Measurements from ENCODE around the gene TOP3B.

The TOP3B gene

GRCh38 chr22:21961127-21961867, 21.3 kb downstream of the TOP3B start:
- in situ Hi-C loops (cut with MboI; ENCODE audit: low sequenced_read_pairs, unreplicated experiment): no loop called here
- no peak for DNase-seq (ENCODE audit: low spot score)
- TF ChIP-seq CTCF (IDR thresholded peaks at IDR 0.05; ENCODE audit: borderline replicate concordance, control extremely low read depth, extremely low read depth, insufficient read depth, missing control alignments): no peak

- TF ChIP-seq CTCF (IDR thresholded peaks at IDR 0.05; ENCODE audit: borderline replicate concordance, control extremely low read depth, extremely low read depth, insufficient read depth, missing control alignments): no peak
- no peak for DNase-seq (ENCODE audit: low spot score)
- in situ Hi-C loops (cut with MboI; ENCODE audit: low sequenced_read_pairs, unreplicated experiment): no loop called here
Measured at GRCh38 chr22:21960200-21961126, 22.1 kb downstream of the TOP3B start.

- no peak for DNase-seq (ENCODE audit: low spot score)
- in situ Hi-C loops (cut with MboI; ENCODE audit: low sequenced_read_pairs, unreplicated experiment): no loop called here
Measured at GRCh38 chr22:21959274-21960074, 23.1 kb downstream of the TOP3B start.

GRCh38 chr22:21958360-21959273, 24.0 kb downstream of the TOP3B start:
- in situ Hi-C loops (cut with MboI; ENCODE audit: low sequenced_read_pairs, unreplicated experiment): no loop called here

More at GRCh38 chr22:21959274-21960074, 23.1 kb downstream of the TOP3B start:
- TF ChIP-seq CTCF (IDR thresholded peaks at IDR 0.05; ENCODE audit: borderline replicate concordance, control extremely low read depth, extremely low read depth, insufficient read depth, missing control alignments): no peak

More at GRCh38 chr22:21958360-21959273, 24.0 kb downstream of the TOP3B start:
- TF ChIP-seq CTCF (IDR thresholded peaks at IDR 0.05; ENCODE audit: borderline replicate concordance, control extremely low read depth, extremely low read depth, insufficient read depth, missing control alignments): no peak
- no peak for DNase-seq (ENCODE audit: low spot score)
